Stimulated activated CD8-positive, alpha-beta memory T cell treated with anti-CD3 and anti-CD28 coated beads, Interleukin-7, amount 100 ng/mL, for 48 hours (primary cell): ENCODE data around the gene AGAP1.
"Not testable (repeated sequence)": the region's sequence is repeated elsewhere in the genome, so short reads cannot be mapped to it uniquely, and the experiment has no call there.

Experiments
- DNase-seq, 2 donors: peaks; one replicate each; pipeline ENCODE4 v3.0.0-alpha.2; 2020; ENCODE audit warnings: low read depth in 1 of 2; ENCODE audit errors: extremely low read depth in 1 of 2

The AGAP1 gene

DNA sequence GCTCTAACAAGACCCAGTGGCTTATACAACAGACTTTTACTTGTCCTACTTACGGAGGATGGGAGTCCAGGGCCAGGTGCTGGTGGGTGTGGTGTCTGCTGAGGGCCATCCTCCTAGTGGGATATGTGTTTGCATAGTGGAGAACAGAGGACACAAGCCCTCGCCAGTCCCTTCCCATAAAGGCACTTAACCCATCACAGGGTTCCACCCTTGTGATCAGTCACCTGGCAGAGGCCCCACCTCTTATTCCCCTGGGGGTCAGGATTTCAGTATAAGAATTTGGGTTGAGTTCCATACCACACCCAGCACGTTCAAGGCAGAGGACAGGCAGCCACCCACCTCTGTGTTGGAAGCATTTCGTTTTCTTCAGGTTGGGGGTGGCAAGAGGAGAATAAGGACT is 259.0 kb downstream of the AGAP1 start:
- DNase-seq: no peak

- DNase-seq: no peak
These were observed 260.7 kb downstream of the AGAP1 start for GRCh38 chr2:235754357-235755207.

DNA sequence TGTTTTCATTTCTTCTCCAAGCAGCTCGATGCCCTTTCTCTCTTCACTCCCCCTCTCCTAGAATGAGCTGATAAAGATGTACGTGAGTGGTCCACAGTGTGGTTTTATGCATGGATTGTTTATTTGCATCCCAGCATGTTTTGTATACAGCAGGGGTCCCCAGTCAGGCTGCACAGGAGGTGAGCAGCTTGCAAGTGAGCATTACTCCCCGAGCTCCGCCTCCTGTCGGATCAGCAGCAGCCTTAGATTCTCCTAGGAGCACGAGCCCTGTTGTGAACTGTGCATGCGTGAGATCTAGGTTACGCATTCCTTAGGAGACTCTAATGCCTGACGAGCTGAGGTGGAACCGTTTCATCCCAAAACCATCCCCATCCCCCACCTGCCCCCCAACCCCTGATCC is 262.6 kb downstream of the AGAP1 start:
- no peak for DNase-seq

GRCh38 chr2:235757212-235757611 is 263.4 kb downstream of the AGAP1 start:
- DNase-seq: no peak

- no peak for DNase-seq
These were observed 263.8 kb downstream of the AGAP1 start for GRCh38 chr2:235757640-235758039.

DNA sequence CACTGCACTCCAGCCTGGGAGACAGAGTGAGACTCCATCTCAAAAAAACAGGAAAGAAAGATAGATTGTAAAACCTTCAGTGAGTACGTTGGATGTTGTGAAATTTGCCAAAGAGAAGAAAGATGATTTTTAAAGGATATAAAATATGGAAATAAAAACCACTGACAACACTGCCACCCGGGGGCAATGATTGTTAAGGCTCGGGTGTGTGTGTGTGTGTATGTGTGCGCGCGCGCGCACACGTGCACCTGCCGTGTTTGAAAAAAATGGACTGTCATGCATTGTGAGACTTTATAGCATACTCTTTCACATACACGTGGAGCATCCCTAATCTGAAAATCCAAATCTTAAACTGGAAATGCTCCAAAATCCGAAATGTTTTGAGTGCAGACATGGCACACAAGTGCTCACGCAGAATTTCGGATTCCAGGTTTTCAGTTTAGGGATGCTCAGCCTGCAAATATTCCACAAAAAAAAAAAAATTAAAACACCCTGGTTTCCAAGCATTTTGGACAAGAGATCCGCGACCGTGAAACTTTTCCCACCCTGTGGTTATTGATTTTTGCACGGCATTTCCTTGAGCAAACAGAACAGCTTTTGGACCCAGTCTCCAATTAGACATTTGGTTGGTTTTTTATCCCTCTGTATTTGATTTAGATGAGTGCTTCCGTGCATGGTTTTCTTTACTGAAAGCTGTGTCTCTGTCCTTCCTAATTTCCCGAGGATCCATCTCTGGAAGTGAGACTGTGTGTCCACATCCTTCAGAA is 269.2 kb downstream of the AGAP1 start:
- no peak for DNase-seq

GRCh38 chr2:235763816-235764215 is 270.0 kb downstream of the AGAP1 start:
- DNase-seq: no peak

- DNase-seq: not testable (repeated sequence)
These were observed 270.6 kb downstream of the AGAP1 start for GRCh38 chr2:235764478-235764877.

GRCh38 chr2:235765181-235765820 is 271.5 kb downstream of the AGAP1 start:
- DNase-seq: no peak

GRCh38 chr2:235766278-235766677 is 272.4 kb downstream of the AGAP1 start:
- peak in 1 of 2 donors; percentile 35 for DNase-seq

DNA sequence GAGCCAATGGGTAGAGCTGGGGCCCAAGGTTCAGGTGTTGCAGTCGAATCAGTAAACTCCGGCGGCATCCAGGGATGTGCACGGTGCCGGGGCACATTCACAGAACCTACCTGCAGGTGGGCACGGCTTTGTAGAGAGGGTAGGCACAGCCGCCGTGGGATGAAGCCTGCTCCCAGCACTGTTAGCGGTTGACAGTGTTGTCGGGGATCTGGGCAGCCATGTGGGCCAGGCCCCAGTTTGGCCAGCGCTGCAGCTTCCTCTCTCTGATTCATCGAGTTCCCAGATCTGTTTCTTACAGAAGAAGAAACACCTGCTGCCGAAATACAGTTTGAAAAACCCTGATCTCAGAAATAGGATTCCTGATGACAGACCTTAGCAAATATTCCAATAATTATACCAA is 274.8 kb downstream of the AGAP1 start:
- no peak for DNase-seq

DNA sequence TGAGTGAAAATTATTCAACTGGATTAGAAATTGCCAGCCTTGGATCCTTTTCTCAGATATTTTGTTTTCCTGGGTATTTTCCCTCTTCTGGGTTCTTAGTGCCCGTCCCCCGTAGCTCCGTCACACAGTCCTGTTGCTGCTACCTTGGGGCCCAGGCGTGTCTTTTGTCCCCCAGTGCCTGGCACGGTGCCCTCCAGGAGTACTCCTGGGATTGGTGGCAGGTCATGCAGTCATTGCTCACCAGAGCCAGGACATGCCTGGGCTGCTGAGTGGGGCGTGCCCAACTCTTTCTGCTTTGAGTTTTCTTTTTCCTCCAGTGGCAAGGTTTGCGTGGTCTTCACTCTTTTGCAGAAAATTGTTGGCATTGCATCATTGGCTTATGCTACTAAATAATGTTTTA is 275.2 kb downstream of the AGAP1 start:
- DNase-seq: no peak

GRCh38 chr2:235770909-235771820 is 277.3 kb downstream of the AGAP1 start:
- no peak for DNase-seq

GRCh38 chr2:235773188-235773928 is 279.5 kb downstream of the AGAP1 start:
- no peak for DNase-seq

DNA sequence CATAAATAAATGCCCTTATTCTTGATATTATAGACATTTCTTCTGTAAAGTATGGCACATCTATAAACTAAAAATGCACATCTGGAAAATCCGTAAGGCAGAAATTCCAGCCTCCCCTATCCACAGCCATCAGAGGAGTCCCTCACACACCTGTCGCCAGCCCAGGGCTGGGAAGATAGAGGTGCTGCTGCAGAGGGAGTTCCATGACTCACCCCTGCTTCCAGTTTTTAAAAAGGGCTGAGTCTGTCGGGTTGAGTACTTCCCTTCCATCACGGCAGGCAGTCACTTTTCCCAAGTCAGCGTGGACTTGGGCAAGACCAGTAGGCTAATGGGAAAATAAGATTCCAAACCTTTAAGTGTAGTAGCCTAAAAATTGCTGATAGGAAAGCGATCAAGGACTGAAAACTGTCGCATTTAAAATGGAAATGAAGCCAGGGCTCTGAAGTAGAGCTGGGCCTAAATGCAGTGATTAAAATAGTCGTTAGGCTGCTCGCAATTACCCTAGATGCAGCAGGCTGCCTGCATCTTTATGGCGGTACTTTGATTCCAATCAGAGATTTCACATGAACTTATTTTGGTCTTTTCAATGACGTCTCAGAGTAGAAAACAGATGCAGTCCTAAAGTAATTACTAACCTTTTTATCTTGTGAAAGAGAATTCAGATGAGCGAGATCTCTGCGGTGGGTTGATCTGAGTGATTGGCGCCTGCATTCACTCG is 280.5 kb downstream of the AGAP1 start:
- DNase-seq: no peak

DNA sequence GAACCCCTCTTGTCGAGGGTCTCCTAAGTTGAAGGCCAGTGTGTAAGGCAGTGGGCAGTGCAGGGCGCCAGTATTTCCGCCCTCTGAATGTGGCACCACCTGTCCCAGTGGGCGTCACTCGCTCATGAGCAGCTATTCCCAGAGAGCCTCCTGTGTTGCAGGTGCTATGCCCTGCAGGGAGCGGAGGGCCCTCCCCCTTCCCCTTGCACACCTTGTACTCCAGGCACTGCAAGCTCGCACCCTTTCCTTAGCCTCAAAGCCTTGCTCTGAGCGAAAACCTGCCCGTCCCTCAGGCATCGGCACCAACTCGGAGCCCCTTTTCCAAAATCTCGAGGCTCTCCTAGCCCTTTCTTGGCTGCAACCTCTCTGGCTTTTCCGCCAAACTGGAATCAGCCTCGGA is 282.7 kb downstream of the AGAP1 start:
- no peak for DNase-seq

DNA sequence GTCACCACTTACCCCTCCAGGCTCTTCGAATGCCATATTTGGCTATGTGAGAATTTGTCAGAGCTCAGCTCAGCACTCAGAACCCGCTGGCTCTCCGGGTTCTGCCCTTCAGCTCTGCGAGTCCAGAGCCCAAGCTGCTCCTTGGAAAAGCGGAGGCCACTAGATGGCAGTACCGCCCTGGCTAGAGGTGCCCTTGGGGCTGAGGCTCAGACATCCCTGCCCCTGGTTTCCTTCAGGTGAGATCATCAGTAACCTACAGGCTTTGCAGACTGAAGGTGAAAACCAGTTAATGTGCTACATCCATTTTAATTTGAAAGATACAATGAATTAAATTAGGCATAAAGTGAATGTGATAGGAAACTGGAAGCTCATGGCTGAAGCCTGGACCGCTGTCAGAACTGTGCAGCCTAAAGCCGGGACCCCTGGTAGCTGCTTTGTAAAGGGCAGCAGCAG is 285.6 kb downstream of the AGAP1 start:
- peak; percentile 32 to 51 for DNase-seq

GRCh38 chr2:235780401-235780800 is 286.6 kb downstream of the AGAP1 start:
- no peak for DNase-seq

GRCh38 chr2:235781775-235782174 is 287.9 kb downstream of the AGAP1 start:
- no peak for DNase-seq
